ENCODE measurements around the gene ZCCHC8. TPM values are rescaled to one million over a fixed set of nuclear protein-coding genes. Genes with fewer than 3 reads are reported as not detected.
"Not testable (repeated sequence)": the region's sequence is repeated elsewhere in the genome, so short reads cannot be mapped to it uniquely, and the experiment has no call there.

The ZCCHC8 gene
- total and polyA plus RNA-seq, 2 donors (not counting 1 experiment from before 2014, with no cell fraction given): 10.9 to 23.8 TPM

GRCh38 chr12:122473543-122474323, 27.0 kb downstream of the ZCCHC8 start:
- no peak for TF ChIP-seq EZH2 (IDR thresholded peaks at IDR 0.05; ENCODE audit: low read length, missing control alignments)
- TF ChIP-seq, protein P1, sequence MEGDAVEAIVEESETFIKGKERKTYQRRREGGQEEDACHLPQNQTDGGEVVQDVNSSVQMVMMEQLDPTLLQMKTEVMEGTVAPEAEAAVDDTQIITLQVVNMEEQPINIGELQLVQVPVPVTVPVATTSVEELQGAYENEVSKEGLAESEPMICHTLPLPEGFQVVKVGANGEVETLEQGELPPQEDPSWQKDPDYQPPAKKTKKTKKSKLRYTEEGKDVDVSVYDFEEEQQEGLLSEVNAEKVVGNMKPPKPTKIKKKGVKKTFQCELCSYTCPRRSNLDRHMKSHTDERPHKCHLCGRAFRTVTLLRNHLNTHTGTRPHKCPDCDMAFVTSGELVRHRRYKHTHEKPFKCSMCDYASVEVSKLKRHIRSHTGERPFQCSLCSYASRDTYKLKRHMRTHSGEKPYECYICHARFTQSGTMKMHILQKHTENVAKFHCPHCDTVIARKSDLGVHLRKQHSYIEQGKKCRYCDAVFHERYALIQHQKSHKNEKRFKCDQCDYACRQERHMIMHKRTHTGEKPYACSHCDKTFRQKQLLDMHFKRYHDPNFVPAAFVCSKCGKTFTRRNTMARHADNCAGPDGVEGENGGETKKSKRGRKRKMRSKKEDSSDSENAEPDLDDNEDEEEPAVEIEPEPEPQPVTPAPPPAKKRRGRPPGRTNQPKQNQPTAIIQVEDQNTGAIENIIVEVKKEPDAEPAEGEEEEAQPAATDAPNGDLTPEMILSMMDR (conservative IDR thresholded peaks at IDR 0.05 in 1 of 2, IDR thresholded peaks at IDR 0.05 in 1 of 2; ENCODE audit: low read depth in 1 of 2, low read length in 2 of 2): no peak
- Histone ChIP-seq H3K4me2 (ENCODE audit: extremely low read depth, insufficient read depth, low read length) (no peak overlapping the region), H3K27me3 (ENCODE audit: control insufficient read depth, insufficient read depth, low read length) (no peaks in the 10 kb centered on the region), H3K27ac (ENCODE audit: insufficient read depth, low read length) (no peak overlapping the region), H3K4me3 (replicated peaks in 1 of 4; ENCODE audit: control extremely low read depth in 1 of 4, insufficient read depth in 1 of 4, low read depth in 3 of 4, low read length in 4 of 4) (no peak overlapping the region), H3K9ac (ENCODE audit: insufficient read depth, low read length) (no peak overlapping the region), H4K20me1 (ENCODE audit: control insufficient read depth, extremely low read depth, insufficient read depth, low read length) (no peaks in the 10 kb centered on the region), H3K36me3 (ENCODE audit: control insufficient read depth, insufficient read depth, low read length) (peaks cover 5% of the 10 kb centered on the region), H2AFZ (ENCODE audit: low read length) (no peak overlapping the region), H3K4me1 (ENCODE audit: control insufficient read depth, extremely low read depth, insufficient read depth, low read length) (peaks cover 3% of the 10 kb centered on the region), H3K79me2 (ENCODE audit: control insufficient read depth, insufficient read depth, low read length) (no peaks in the 10 kb centered on the region), H3K9me3 (ENCODE audit: control insufficient read depth, insufficient read depth, low read depth, low read length) (no peaks in the 10 kb centered on the region)
- peak; percentile 60 to 72 for DNase-seq (ENCODE audit: low read depth in 2 of 2)

- Histone ChIP-seq H3K4me3 (replicated peaks in 1 of 4; ENCODE audit: control extremely low read depth in 1 of 4, insufficient read depth in 1 of 4, low read depth in 3 of 4, low read length in 4 of 4) (no peak overlapping the region), H3K79me2 (ENCODE audit: control insufficient read depth, insufficient read depth, low read length) (no peaks in the 10 kb centered on the region), H3K4me2 (ENCODE audit: extremely low read depth, insufficient read depth, low read length) (peak overlapping the region; percentile 34), H3K27ac (ENCODE audit: insufficient read depth, low read length) (no peak overlapping the region), H3K27me3 (ENCODE audit: control insufficient read depth, insufficient read depth, low read length) (no peaks in the 10 kb centered on the region), H3K9me3 (ENCODE audit: control insufficient read depth, insufficient read depth, low read depth, low read length) (no peaks in the 10 kb centered on the region), H3K36me3 (ENCODE audit: control insufficient read depth, insufficient read depth, low read length) (peaks cover 5% of the 10 kb centered on the region), H2AFZ (ENCODE audit: low read length) (no peak overlapping the region), H3K4me1 (ENCODE audit: control insufficient read depth, extremely low read depth, insufficient read depth, low read length) (peaks cover 3% of the 10 kb centered on the region), H4K20me1 (ENCODE audit: control insufficient read depth, extremely low read depth, insufficient read depth, low read length) (no peaks in the 10 kb centered on the region), H3K9ac (ENCODE audit: insufficient read depth, low read length) (no peak overlapping the region)
- TF ChIP-seq, protein P1 (conservative IDR thresholded peaks at IDR 0.05 in 1 of 2, IDR thresholded peaks at IDR 0.05 in 1 of 2; ENCODE audit: low read depth in 1 of 2, low read length in 2 of 2): peak; percentile 72 to 81
- no peak for TF ChIP-seq EZH2 (IDR thresholded peaks at IDR 0.05; ENCODE audit: low read length, missing control alignments)
- peak; percentile 69 to 87 for DNase-seq (ENCODE audit: low read depth in 2 of 2)
Observed at GRCh38 chr12:122471324-122472226, 29.2 kb downstream of the ZCCHC8 start.

DNA sequence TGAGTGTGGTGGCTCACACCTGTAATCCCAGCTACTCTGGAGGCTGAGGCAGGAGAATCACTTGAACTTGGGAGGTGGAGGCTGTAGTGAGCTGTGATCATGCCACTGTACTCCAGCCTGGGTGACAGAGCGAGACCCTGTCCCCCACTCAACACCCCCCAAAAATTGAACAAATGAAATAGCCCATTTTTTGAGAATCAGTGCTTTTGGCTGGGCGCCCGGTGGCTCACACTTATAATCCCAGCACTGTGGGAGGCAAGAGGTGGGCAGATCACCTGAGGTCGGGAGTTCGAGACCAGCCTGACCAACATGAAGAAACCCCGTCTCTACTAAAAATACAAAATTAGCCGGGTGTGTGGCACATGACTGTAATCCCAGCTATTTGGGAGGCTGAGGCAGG, 30.2 kb downstream of the ZCCHC8 start:
- H3K27me3 ChIP-seq (ENCODE audit: control insufficient read depth, insufficient read depth, low read length); H3K79me2 ChIP-seq (ENCODE audit: control insufficient read depth, insufficient read depth, low read length); H3K9me3 ChIP-seq (ENCODE audit: control insufficient read depth, insufficient read depth, low read depth, low read length); H3K4me2 ChIP-seq (ENCODE audit: extremely low read depth, insufficient read depth, low read length); H3K4me1 ChIP-seq (ENCODE audit: control insufficient read depth, extremely low read depth, insufficient read depth, low read length); H4K20me1 ChIP-seq (ENCODE audit: control insufficient read depth, extremely low read depth, insufficient read depth, low read length); H3K4me3 ChIP-seq (replicated peaks in 1 of 4; ENCODE audit: control extremely low read depth in 1 of 4, insufficient read depth in 1 of 4, low read depth in 3 of 4, low read length in 4 of 4); H3K27ac ChIP-seq (ENCODE audit: insufficient read depth, low read length); H3K9ac ChIP-seq (ENCODE audit: insufficient read depth, low read length); DNase-seq (ENCODE audit: low read depth in 2 of 2); H2AFZ ChIP-seq (ENCODE audit: low read length); H3K36me3 ChIP-seq (ENCODE audit: control insufficient read depth, insufficient read depth, low read length): not testable (repeated sequence)

GRCh38 chr12:122469856-122470255, 30.9 kb downstream of the ZCCHC8 start:
- H3K4me1 ChIP-seq (ENCODE audit: control insufficient read depth, extremely low read depth, insufficient read depth, low read length); H3K79me2 ChIP-seq (ENCODE audit: control insufficient read depth, insufficient read depth, low read length); H3K4me2 ChIP-seq (ENCODE audit: extremely low read depth, insufficient read depth, low read length); H4K20me1 ChIP-seq (ENCODE audit: control insufficient read depth, extremely low read depth, insufficient read depth, low read length); H3K4me3 ChIP-seq (replicated peaks in 1 of 4; ENCODE audit: control extremely low read depth in 1 of 4, insufficient read depth in 1 of 4, low read depth in 3 of 4, low read length in 4 of 4); H2AFZ ChIP-seq (ENCODE audit: low read length); H3K27ac ChIP-seq (ENCODE audit: insufficient read depth, low read length); DNase-seq (ENCODE audit: low read depth in 2 of 2); H3K27me3 ChIP-seq (ENCODE audit: control insufficient read depth, insufficient read depth, low read length); H3K36me3 ChIP-seq (ENCODE audit: control insufficient read depth, insufficient read depth, low read length); H3K9ac ChIP-seq (ENCODE audit: insufficient read depth, low read length); H3K9me3 ChIP-seq (ENCODE audit: control insufficient read depth, insufficient read depth, low read depth, low read length): not testable (repeated sequence)

All from fibroblast of lung (primary cell).